ENCODE results near the gene SLC2A5.
"Not testable (repeated sequence)": the region's sequence is repeated elsewhere in the genome, so short reads cannot be mapped to it uniquely, and the experiment has no call there.

SLC2A5 gene

GRCh38 chr1:9039761-9040658, 29.4 kb downstream of the SLC2A5 start:
- Mint-ChIP-seq H3K4me1 (peaks cover 2% of the 10 kb centered on the region), H3K27me3 (no peaks in the 10 kb centered on the region), H3K27ac (no peak overlapping the region), H3K4me3 (no peak overlapping the region), H3K9me3 (peaks cover 10% of the 10 kb centered on the region), H3K36me3 (ENCODE audit: low read depth) (peaks cover 4% of the 10 kb centered on the region)
- no peak for ATAC-seq
- no peak for DNase-seq

DNA sequence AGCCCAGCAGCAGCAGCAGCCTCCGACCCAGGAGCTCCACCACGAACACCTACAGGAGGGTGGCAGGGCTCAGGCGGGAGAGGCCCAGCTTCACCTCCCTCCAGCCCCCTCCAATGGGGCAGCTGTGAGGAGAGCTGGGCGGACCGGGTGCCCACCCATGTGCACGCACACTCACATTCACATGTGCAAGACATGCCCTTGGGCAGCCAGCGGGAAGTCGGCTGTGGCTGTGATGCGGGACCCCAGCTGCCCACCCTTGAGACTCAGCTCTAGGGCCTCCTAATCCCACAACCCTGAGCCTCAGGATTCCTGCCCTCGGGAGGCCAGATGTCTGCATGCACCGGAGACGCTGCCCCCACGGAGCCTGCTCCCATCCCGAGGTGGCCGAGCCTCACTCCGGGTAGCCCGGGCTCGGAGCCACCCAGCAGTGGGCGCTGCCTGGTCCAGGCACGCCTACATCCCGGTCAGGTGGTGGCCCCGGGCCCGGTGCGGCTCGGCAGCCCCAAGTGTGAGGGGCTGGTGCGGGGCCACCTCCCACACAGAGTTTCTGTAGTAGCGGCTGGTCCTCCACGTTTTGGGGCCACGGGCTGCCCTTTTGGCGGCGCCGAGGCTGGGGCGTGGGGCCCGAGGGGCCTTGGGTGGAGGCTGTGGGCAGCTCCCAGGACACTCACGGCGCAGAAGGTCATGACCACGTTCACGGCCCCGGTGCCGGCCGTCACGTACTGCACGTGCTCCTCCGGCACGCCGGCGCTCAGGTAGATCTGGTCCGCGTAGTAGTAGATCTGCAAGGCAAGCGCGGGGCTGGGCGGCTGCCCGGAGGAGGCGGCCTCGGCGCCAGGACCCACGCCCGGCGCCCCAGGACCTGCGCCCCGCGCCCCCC, 30.3 kb downstream of the SLC2A5 start:
- peaks cover 19% of the 10 kb centered on the region for H3K9me3 Mint-ChIP-seq
- DNase-seq: no peak
- no peak overlapping the region for H3K27ac Mint-ChIP-seq
- ATAC-seq: no peak
- H3K4me3 Mint-ChIP-seq: no peak overlapping the region
- no peaks in the 10 kb centered on the region for H3K27me3 Mint-ChIP-seq
- peaks cover 4% of the 10 kb centered on the region for H3K36me3 Mint-ChIP-seq (ENCODE audit: low read depth)
- H3K4me1 Mint-ChIP-seq: peaks cover 2% of the 10 kb centered on the region

DNA sequence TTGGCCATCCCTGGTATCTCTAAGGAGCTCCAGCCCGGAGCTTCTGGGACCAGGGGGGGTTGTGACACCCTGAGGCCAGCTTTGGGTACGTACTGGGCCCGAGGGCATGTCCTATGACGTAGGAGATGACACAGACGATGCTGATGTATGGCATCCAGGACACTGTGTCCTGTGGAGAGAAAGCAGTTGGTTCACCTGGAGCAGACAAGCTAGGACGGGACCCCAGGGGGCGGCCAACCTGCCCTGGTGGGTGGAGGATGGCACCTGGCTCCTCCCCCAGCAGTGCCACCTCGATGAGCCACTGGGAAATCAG, 31.1 kb downstream of the SLC2A5 start:
- H3K36me3 Mint-ChIP-seq (ENCODE audit: low read depth): peaks cover 4% of the 10 kb centered on the region

GRCh38 chr1:9037476-9038337, 31.7 kb downstream of the SLC2A5 start:
- peaks cover 20% of the 10 kb centered on the region for H3K9me3 Mint-ChIP-seq
- peaks cover 2% of the 10 kb centered on the region for H3K4me1 Mint-ChIP-seq
- peaks cover 4% of the 10 kb centered on the region for H3K36me3 Mint-ChIP-seq (ENCODE audit: low read depth)
- H3K4me3 Mint-ChIP-seq: no peak overlapping the region
- no peaks in the 10 kb centered on the region for H3K27me3 Mint-ChIP-seq
- DNase-seq (no peak), ATAC-seq (no peak)
- no peak overlapping the region for H3K27ac Mint-ChIP-seq

More for the DNA sequence above, 31.1 kb downstream of the SLC2A5 start:
- Mint-ChIP-seq H3K27ac (no peak overlapping the region), H3K9me3 (peaks cover 20% of the 10 kb centered on the region), H3K4me3 (no peak overlapping the region), H3K27me3 (no peaks in the 10 kb centered on the region), H3K4me1 (peaks cover 2% of the 10 kb centered on the region)
- DNase-seq (no peak), ATAC-seq (no peak)

GRCh38 chr1:9035226-9035625, 34.2 kb downstream of the SLC2A5 start:
- no peak overlapping the region for H3K27ac Mint-ChIP-seq
- DNase-seq (no peak), ATAC-seq (no peak)
- H3K27me3 Mint-ChIP-seq: no peaks in the 10 kb centered on the region
- H3K4me3 Mint-ChIP-seq: no peak overlapping the region
- peaks cover 2% of the 10 kb centered on the region for H3K4me1 Mint-ChIP-seq
- H3K36me3 Mint-ChIP-seq (ENCODE audit: low read depth): peaks cover 4% of the 10 kb centered on the region
- peaks cover 20% of the 10 kb centered on the region for H3K9me3 Mint-ChIP-seq

DNA sequence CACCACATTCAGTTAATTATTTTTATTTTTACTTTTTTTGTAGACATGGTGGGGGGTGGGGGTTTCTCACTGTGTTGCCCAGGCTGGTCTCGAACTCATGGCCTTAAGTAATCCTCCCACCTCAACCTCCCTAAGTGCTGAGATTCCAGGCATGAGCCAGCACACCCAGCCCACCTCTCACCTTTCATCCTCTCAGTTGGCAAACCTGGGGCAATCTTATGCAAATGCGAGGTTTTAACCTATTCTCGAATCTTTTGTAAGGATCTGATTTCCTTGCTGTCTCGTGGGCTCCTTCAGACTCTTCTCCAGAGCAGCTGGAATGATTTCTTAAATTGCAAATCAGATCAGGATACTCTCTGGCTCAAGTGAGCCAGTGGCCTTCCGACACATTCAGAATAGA, 36.1 kb downstream of the SLC2A5 start:
- peaks cover 20% of the 10 kb centered on the region for H3K9me3 Mint-ChIP-seq
- peaks cover 4% of the 10 kb centered on the region for H3K36me3 Mint-ChIP-seq (ENCODE audit: low read depth)
- H3K4me1 Mint-ChIP-seq: peaks cover 2% of the 10 kb centered on the region
- no peak overlapping the region for H3K4me3 Mint-ChIP-seq
- H3K27me3 Mint-ChIP-seq: no peaks in the 10 kb centered on the region
- DNase-seq (no peak), ATAC-seq (no peak)
- H3K27ac Mint-ChIP-seq: no peak overlapping the region

DNA sequence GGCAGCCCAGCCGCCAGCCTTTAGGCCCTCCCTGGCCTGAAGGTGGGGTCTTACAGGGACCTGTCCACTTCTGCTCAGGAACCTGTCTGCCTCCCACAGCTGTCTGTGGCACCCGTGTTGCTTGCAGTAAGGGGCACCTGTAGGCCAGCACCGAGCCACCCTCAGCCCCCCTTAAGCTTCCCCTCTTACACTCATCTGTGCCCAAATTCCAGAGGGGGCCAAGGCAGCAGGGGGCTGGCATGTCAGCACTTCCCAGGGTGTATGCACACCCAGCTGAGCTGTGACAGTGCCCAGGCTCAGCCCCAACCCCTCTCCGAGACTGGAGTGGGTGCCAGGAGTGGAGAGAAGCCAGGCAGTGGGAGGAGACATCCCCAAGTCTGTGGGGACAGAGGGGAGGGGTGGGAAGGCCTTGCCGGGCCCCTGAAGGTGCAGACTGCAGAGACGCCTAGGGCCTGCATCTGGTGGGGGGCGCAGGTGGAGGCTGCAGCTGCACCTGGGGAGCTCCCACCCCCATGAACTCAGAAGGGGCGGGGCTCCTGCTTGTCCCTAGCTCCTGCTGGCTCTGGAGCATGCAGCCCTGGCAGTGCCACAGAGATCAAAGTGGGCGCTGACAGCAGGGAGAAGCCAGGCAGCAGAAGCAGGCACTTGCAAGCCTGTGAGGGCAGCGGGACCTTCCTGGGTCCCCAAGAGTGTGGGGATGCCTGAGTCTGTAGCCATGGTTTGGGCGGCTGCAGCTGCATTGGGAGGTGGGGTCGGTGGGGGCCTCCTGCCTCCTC, 37.8 kb downstream of the SLC2A5 start:
- no peaks in the 10 kb centered on the region for H3K4me1 Mint-ChIP-seq
- H3K27ac Mint-ChIP-seq: no peak overlapping the region
- peaks cover 20% of the 10 kb centered on the region for H3K9me3 Mint-ChIP-seq
- DNase-seq (no peak), ATAC-seq (no peak)
- H3K4me3 Mint-ChIP-seq: no peak overlapping the region
- no peaks in the 10 kb centered on the region for H3K27me3 Mint-ChIP-seq
- H3K36me3 Mint-ChIP-seq (ENCODE audit: low read depth): peaks cover 4% of the 10 kb centered on the region

- H3K4me3 Mint-ChIP-seq; H3K36me3 Mint-ChIP-seq (ENCODE audit: low read depth); ATAC-seq; DNase-seq; H3K27me3 Mint-ChIP-seq; H3K4me1 Mint-ChIP-seq; H3K27ac Mint-ChIP-seq: not testable (repeated sequence)
- H3K9me3 Mint-ChIP-seq: peaks cover 20% of the 10 kb centered on the region
Observed at GRCh38 chr1:9031077-9031476, 38.4 kb downstream of the SLC2A5 start.

DNA sequence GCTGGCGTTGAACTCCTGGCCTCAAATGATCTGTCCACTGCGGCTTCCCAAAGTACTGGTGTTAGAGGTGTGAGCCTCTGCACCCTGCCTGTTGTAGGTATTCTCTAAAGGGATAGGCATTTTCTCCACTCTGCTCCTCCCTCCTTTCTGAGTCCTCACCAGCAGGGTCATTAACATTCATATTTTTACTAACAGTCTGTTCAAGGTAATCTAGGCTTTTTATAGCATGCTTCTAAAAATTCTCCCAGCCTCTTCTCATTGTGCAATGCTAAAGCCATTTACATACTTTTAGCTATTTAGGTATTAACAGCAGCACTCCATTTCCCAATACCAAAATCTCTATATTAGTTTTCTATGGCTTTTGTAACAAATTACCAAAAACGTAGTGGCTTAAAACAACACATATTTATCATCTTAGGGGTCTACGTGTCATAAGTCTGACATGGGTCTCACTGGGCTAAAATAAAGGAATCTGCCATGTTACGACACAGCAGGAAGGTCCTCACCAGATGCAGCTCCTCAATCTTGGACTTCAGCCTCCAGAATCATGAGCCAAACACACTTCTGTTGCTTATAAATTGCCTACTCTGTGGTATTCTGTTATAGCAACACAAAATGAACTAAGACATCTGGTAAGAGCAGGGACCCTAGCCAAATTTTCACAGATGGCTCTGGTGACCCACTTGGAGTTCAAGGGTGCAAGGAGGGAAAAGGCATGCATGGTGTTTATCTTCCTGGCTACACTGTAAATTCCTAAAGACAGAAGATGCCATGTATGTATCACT, 40.3 kb downstream of the SLC2A5 start:
- Mint-ChIP-seq H3K4me1 (no peaks in the 10 kb centered on the region), H3K27me3 (no peaks in the 10 kb centered on the region), H3K9me3 (peaks cover 1% of the 10 kb centered on the region), H3K36me3 (ENCODE audit: low read depth) (no peaks in the 10 kb centered on the region), H3K4me3 (no peak overlapping the region), H3K27ac (no peak overlapping the region)
- DNase-seq (no peak), ATAC-seq (no peak)

DNA sequence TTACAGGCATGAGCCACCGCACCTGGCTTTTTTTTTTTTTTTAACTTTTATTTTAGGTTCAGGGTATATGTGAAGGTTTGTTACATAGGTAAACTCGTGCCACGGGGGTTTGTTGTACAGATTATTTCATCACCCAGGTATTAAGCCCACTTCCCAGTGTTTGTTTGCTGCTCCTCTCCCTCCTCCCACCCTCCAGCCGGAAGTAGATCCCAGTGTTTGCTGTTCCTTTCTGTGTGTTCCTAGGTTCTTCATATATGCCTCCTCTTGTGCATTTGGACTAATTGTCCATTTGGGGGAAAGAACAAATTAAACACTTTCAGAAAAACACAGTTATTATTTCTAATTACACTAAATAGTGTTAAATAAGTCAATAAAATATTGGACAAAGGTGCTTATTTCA, 42.1 kb downstream of the SLC2A5 start:
- Mint-ChIP-seq H3K4me3 (no peak overlapping the region), H3K36me3 (ENCODE audit: low read depth) (no peaks in the 10 kb centered on the region), H3K9me3 (no peaks in the 10 kb centered on the region), H3K4me1 (no peaks in the 10 kb centered on the region), H3K27me3 (no peaks in the 10 kb centered on the region), H3K27ac (no peak overlapping the region)
- no peak for ATAC-seq
- DNase-seq: no peak

- Mint-ChIP-seq H3K27me3 (peaks cover 2% of the 10 kb centered on the region), H3K4me1 (no peaks in the 10 kb centered on the region), H3K36me3 (ENCODE audit: low read depth) (no peaks in the 10 kb centered on the region), H3K9me3 (no peaks in the 10 kb centered on the region), H3K4me3 (no peak overlapping the region), H3K27ac (no peak overlapping the region)
- DNase-seq: no peak
- ATAC-seq: no peak
Observed at GRCh38 chr1:9025449-9025848, 44.0 kb downstream of the SLC2A5 start.

GRCh38 chr1:9024837-9025236, 44.6 kb downstream of the SLC2A5 start:
- no peak for ATAC-seq

GRCh38 chr1:9022773-9023172, 46.7 kb downstream of the SLC2A5 start:
- peaks cover 5% of the 10 kb centered on the region for H3K27me3 Mint-ChIP-seq
- H3K27ac Mint-ChIP-seq: no peak overlapping the region
- no peaks in the 10 kb centered on the region for H3K4me1 Mint-ChIP-seq
- H3K9me3 Mint-ChIP-seq: no peaks in the 10 kb centered on the region
- DNase-seq (no peak), ATAC-seq (no peak)
- H3K36me3 Mint-ChIP-seq (ENCODE audit: low read depth): no peaks in the 10 kb centered on the region
- no peak overlapping the region for H3K4me3 Mint-ChIP-seq

More at GRCh38 chr1:9024837-9025236, 44.6 kb downstream of the SLC2A5 start:
- H3K4me3 Mint-ChIP-seq: no peak overlapping the region
- no peak for DNase-seq
- no peak overlapping the region for H3K27ac Mint-ChIP-seq
- no peaks in the 10 kb centered on the region for H3K9me3 Mint-ChIP-seq
- no peaks in the 10 kb centered on the region for H3K36me3 Mint-ChIP-seq (ENCODE audit: low read depth)
- peaks cover 2% of the 10 kb centered on the region for H3K27me3 Mint-ChIP-seq
- H3K4me1 Mint-ChIP-seq: no peaks in the 10 kb centered on the region
